ENCODE data around the gene WNT9A. TPM values are rescaled to one million over a fixed set of nuclear protein-coding genes. Genes with fewer than 3 reads are reported as not detected.

Gene WNT9A
- polyA plus RNA-seq, 4 donors, result 0.27 to 2.7 (median 1.2) TPM

- Histone ChIP-seq H3K27ac (ENCODE audit: low read depth in 1 of 3, low read length in 2 of 3) (no peak overlapping the region), H3K36me3 (ENCODE audit: control insufficient read depth in 3 of 3, insufficient read depth in 2 of 3, low read depth in 1 of 3, low read length in 3 of 3) (peaks cover 0 to 4% (median 0%) of the 10 kb centered on the region in 3 donors), H3K4me3 (ENCODE audit: low read depth in 1 of 3, low read length in 3 of 3) (no peak overlapping the region), H3K9me3 (ENCODE audit: control insufficient read depth in 2 of 2, insufficient read depth in 1 of 2, low read depth in 1 of 2, low read length in 1 of 2) (no peaks in the 10 kb centered on the region), H3K27me3 (ENCODE audit: control insufficient read depth in 3 of 3, insufficient read depth in 3 of 3, low read length in 3 of 3) (no peaks in the 10 kb centered on the region), H3K4me1 (ENCODE audit: control insufficient read depth in 3 of 3, insufficient read depth in 2 of 3, low read depth in 1 of 3, low read length in 2 of 3) (no peaks in the 10 kb centered on the region)
- no peak for DNase-seq
- FAIRE-seq, result no peak
- 63 to 73% (median 64%) methylated on average over 14 to 15 of the region's 15 CpGs for WGBS, 3 donors
These were observed 30.4 kb downstream of the WNT9A start for GRCh38 chr1:227917081-227917950.

DNA sequence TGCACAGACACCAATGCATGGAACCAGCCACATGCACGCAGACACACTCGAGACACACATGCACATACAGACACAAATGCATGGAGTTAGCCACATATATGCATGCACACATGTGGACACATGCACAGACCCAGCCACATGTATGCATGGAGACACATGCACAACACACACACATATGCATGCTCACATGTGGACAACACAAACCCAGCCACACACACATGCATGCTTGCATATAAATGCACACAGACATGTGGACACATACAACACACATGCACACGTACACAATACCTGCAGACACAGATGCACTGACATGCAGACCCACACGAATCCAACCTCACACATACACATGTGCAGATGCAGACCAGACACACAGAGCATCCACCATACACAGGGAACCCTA lies 31.1 kb downstream of the WNT9A start:
- 84 to 88% (median 84%) methylated on average over 4 of the region's 4 CpGs for WGBS, 3 donors

DNA sequence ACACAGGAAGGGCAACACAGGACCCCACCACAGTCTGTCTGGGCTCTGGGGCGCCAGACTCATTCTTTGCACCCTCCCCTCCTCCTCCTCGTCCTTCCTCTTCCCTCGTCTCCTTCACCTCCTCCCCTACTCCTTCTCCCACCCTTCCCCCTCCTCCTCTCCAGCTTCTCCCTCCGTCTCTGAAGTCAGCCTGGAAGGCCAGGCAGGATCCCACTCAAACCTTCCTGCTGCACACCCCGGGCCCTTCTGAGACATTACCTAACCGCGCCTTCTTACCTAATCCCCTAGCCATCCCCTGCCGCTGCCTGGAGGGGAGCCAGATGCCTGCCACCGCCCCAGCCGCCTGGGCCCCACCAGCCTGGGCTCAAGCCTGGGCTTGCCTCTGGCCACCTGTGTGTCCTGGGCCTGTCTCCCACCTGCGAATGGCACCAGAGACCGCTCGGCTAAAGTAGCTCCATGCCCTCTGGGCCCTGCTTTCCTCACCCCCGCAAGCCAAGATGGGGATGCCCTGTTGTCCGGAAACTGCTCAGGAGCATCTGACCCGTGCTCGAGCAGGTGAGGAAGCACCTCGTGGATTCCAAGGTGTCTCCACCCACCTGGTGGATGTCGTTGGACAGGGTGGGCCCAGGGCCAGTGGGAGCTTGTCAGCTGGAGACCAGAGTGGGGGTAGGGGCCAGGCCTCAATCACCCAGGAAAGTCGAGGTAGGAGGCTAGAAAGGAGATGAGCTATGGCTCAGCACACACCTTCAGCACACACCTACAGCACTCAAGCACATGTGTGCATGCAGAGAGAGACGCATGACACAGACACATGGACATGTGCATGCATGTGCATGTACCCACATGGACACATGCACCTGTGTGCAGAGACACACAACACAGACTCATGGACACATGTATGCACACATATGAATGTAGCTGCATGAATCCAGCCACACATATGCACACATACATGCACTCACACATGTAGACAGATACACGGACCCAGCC lies 31.9 kb downstream of the WNT9A start:
- H3K4me1 ChIP-seq (ENCODE audit: control insufficient read depth in 3 of 3, insufficient read depth in 2 of 3, low read depth in 1 of 3, low read length in 2 of 3), result no peaks in the 10 kb centered on the region
- peaks cover 0 to 3% (median 0%) of the 10 kb centered on the region in 3 donors for H3K36me3 ChIP-seq (ENCODE audit: control insufficient read depth in 3 of 3, insufficient read depth in 2 of 3, low read depth in 1 of 3, low read length in 3 of 3)
- no peaks in the 10 kb centered on the region for H3K9me3 ChIP-seq (ENCODE audit: control insufficient read depth in 2 of 2, insufficient read depth in 1 of 2, low read depth in 1 of 2, low read length in 1 of 2)
- no peak overlapping the region for H3K4me3 ChIP-seq (ENCODE audit: low read depth in 1 of 3, low read length in 3 of 3)
- DNase-seq (no peak), FAIRE-seq (no peak)
- no peak overlapping the region for H3K27ac ChIP-seq (ENCODE audit: low read depth in 1 of 3, low read length in 2 of 3)
- WGBS, 3 donors, result 51 to 70% (median 63%) methylated on average over 22 of the region's 22 CpGs
- H3K27me3 ChIP-seq (ENCODE audit: control insufficient read depth in 3 of 3, insufficient read depth in 3 of 3, low read length in 3 of 3), result no peaks in the 10 kb centered on the region

More for the DNA sequence above, 31.1 kb downstream of the WNT9A start:
- peaks cover 0 to 4% (median 0%) of the 10 kb centered on the region in 3 donors for H3K36me3 ChIP-seq (ENCODE audit: control insufficient read depth in 3 of 3, insufficient read depth in 2 of 3, low read depth in 1 of 3, low read length in 3 of 3)
- no peaks in the 10 kb centered on the region for H3K9me3 ChIP-seq (ENCODE audit: control insufficient read depth in 2 of 2, insufficient read depth in 1 of 2, low read depth in 1 of 2, low read length in 1 of 2)
- DNase-seq (no peak), FAIRE-seq (no peak)
- no peak overlapping the region for H3K27ac ChIP-seq (ENCODE audit: low read depth in 1 of 3, low read length in 2 of 3)
- no peak overlapping the region for H3K4me3 ChIP-seq (ENCODE audit: low read depth in 1 of 3, low read length in 3 of 3)
- no peaks in the 10 kb centered on the region for H3K27me3 ChIP-seq (ENCODE audit: control insufficient read depth in 3 of 3, insufficient read depth in 3 of 3, low read length in 3 of 3)
- no peaks in the 10 kb centered on the region for H3K4me1 ChIP-seq (ENCODE audit: control insufficient read depth in 3 of 3, insufficient read depth in 2 of 3, low read depth in 1 of 3, low read length in 2 of 3)

- Histone ChIP-seq H3K9me3 (ENCODE audit: control insufficient read depth in 2 of 2, insufficient read depth in 1 of 2, low read depth in 1 of 2, low read length in 1 of 2) (no peaks in the 10 kb centered on the region), H3K4me3 (ENCODE audit: low read depth in 1 of 3, low read length in 3 of 3) (no peak overlapping the region), H3K36me3 (ENCODE audit: control insufficient read depth in 3 of 3, insufficient read depth in 2 of 3, low read depth in 1 of 3, low read length in 3 of 3) (no peaks in the 10 kb centered on the region), H3K4me1 (ENCODE audit: control insufficient read depth in 3 of 3, insufficient read depth in 2 of 3, low read depth in 1 of 3, low read length in 2 of 3) (peaks cover 0 to 6% (median 0%) of the 10 kb centered on the region in 3 donors), H3K27ac (ENCODE audit: low read depth in 1 of 3, low read length in 2 of 3) (peak overlapping the region in 1 of 3 donors; percentile 29), H3K27me3 (ENCODE audit: control insufficient read depth in 3 of 3, insufficient read depth in 3 of 3, low read length in 3 of 3) (no peaks in the 10 kb centered on the region)
- no peak for DNase-seq
- FAIRE-seq, result no peak
- WGBS, 3 donors, result 63 to 79% (median 70%) methylated on average over 7 of the region's 7 CpGs
These were observed 32.8 kb downstream of the WNT9A start for GRCh38 chr1:227914801-227915563.

GRCh38 chr1:227913764-227914721 lies 33.7 kb downstream of the WNT9A start:
- Histone ChIP-seq H3K4me3 (ENCODE audit: low read depth in 1 of 3, low read length in 3 of 3) (no peak overlapping the region), H3K27ac (ENCODE audit: low read depth in 1 of 3, low read length in 2 of 3) (peak overlapping the region in 1 of 3 donors; percentile 29), H3K27me3 (ENCODE audit: control insufficient read depth in 3 of 3, insufficient read depth in 3 of 3, low read length in 3 of 3) (no peaks in the 10 kb centered on the region), H3K4me1 (ENCODE audit: control insufficient read depth in 3 of 3, insufficient read depth in 2 of 3, low read depth in 1 of 3, low read length in 2 of 3) (peaks cover 0 to 6% (median 0%) of the 10 kb centered on the region in 3 donors), H3K9me3 (ENCODE audit: control insufficient read depth in 2 of 2, insufficient read depth in 1 of 2, low read depth in 1 of 2, low read length in 1 of 2) (no peaks in the 10 kb centered on the region), H3K36me3 (ENCODE audit: control insufficient read depth in 3 of 3, insufficient read depth in 2 of 3, low read depth in 1 of 3, low read length in 3 of 3) (no peaks in the 10 kb centered on the region)
- FAIRE-seq, result no peak
- DNase-seq, result peak in 1 of 2 donors; percentile 41
- 71 to 80% (median 79%) methylated on average over 15 to 17 of the region's 17 CpGs for WGBS, 3 donors

DNA sequence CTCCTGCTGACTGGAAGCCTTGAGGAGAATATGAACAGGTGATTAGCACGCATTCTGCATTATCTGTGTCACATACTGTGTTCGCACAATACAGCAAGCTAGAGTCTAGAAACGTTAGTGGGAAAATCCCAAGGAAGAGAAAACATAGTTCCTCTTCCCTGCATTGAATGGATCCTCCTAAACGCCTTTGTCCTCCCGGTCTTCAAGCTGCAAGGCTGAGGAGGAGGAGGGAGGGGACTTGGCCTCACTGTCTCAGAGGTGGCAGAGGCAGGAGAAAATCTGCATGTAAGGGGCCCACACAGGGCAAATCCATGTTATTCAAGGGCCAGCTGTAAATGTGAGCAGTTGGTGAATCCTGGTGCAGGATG lies 34.4 kb downstream of the WNT9A start:
- peaks cover 0 to 6% (median 0%) of the 10 kb centered on the region in 3 donors for H3K4me1 ChIP-seq (ENCODE audit: control insufficient read depth in 3 of 3, insufficient read depth in 2 of 3, low read depth in 1 of 3, low read length in 2 of 3)
- DNase-seq, result no peak
- H3K36me3 ChIP-seq (ENCODE audit: control insufficient read depth in 3 of 3, insufficient read depth in 2 of 3, low read depth in 1 of 3, low read length in 3 of 3), result no peaks in the 10 kb centered on the region
- no peak overlapping the region for H3K4me3 ChIP-seq (ENCODE audit: low read depth in 1 of 3, low read length in 3 of 3)
- no peak for FAIRE-seq
- WGBS, 3 donors, result 49 to 57% (median 52%) methylated on average over 5 of the region's 5 CpGs
- no peaks in the 10 kb centered on the region for H3K9me3 ChIP-seq (ENCODE audit: control insufficient read depth in 2 of 2, insufficient read depth in 1 of 2, low read depth in 1 of 2, low read length in 1 of 2)
- no peak overlapping the region for H3K27ac ChIP-seq (ENCODE audit: low read depth in 1 of 3, low read length in 2 of 3)
- no peaks in the 10 kb centered on the region for H3K27me3 ChIP-seq (ENCODE audit: control insufficient read depth in 3 of 3, insufficient read depth in 3 of 3, low read length in 3 of 3)

DNA sequence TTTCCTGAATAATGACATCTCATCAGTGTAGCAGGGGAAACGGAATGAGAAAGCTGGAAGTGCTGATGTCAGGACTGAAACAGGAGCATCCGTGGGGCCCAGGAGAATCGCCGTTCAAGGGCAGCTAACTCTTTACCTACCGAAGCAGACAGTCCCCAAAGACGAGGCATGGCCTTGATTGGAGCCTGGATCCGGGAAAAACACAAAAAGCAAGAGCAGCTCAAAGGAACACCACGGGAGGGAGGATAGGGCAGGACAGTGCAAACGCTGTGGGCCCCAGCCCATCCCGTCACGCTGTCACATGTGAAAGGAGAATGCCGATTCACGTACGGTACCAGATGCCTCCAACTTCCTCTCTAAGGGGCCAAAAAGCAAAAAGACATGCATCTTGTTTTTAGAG lies 34.9 kb downstream of the WNT9A start:
- no peak for FAIRE-seq

More for the DNA sequence above, 34.9 kb downstream of the WNT9A start:
- H3K27me3 ChIP-seq (ENCODE audit: control insufficient read depth in 3 of 3, insufficient read depth in 3 of 3, low read length in 3 of 3), result no peaks in the 10 kb centered on the region
- WGBS, 3 donors, result 59 to 65% (median 60%) methylated on average over 14 of the region's 14 CpGs
- no peaks in the 10 kb centered on the region for H3K9me3 ChIP-seq (ENCODE audit: control insufficient read depth in 2 of 2, insufficient read depth in 1 of 2, low read depth in 1 of 2, low read length in 1 of 2)
- no peaks in the 10 kb centered on the region for H3K36me3 ChIP-seq (ENCODE audit: control insufficient read depth in 3 of 3, insufficient read depth in 2 of 3, low read depth in 1 of 3, low read length in 3 of 3)
- H3K4me1 ChIP-seq (ENCODE audit: control insufficient read depth in 3 of 3, insufficient read depth in 2 of 3, low read depth in 1 of 3, low read length in 2 of 3), result peaks cover 0 to 6% (median 0%) of the 10 kb centered on the region in 3 donors
- H3K4me3 ChIP-seq (ENCODE audit: low read depth in 1 of 3, low read length in 3 of 3), result no peak overlapping the region
- no peak for DNase-seq
- H3K27ac ChIP-seq (ENCODE audit: low read depth in 1 of 3, low read length in 2 of 3), result no peak overlapping the region

Data from small intestine (tissue), 7 donors.